ENCODE results near the gene DHCR24.

Gene DHCR24

DNA sequence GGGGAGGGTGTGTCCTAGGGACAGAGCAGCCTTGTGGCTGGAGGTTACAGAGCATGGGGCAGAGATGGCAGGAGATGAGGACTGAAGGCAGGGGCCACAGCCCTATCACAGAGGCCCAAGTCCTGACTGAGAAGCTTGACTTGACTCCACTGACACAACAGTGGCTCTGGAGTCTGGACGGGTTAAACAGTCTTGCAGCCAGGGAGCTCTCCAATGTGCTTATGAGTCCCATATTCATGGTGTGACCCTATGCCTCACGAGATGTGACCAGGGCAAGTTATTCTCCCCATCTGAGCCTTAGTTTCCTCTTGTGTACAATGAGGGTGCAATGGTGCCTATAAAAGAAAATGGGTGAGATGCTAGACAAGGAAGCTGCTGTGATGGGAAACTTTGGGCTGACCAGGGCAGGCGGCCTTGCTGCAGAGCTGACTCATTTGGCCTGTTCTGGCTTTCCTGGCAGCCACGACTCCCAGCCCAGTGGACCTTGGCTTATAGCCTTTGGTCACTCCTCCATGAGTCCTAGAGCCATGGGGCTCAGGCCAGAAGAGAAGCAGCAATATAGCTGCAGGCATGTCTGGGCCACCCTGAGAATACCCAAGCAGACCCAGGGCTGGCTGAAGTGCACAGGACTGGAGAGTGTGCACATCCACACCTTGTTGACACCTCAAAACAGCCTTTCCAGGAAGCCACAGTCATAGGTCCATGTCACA lies 83.1 kb downstream of the DHCR24 start:
- peak; percentile 77 for FAIRE-seq
- peak; percentile 67 for DNase-seq (ENCODE audit: low spot score)

DNA sequence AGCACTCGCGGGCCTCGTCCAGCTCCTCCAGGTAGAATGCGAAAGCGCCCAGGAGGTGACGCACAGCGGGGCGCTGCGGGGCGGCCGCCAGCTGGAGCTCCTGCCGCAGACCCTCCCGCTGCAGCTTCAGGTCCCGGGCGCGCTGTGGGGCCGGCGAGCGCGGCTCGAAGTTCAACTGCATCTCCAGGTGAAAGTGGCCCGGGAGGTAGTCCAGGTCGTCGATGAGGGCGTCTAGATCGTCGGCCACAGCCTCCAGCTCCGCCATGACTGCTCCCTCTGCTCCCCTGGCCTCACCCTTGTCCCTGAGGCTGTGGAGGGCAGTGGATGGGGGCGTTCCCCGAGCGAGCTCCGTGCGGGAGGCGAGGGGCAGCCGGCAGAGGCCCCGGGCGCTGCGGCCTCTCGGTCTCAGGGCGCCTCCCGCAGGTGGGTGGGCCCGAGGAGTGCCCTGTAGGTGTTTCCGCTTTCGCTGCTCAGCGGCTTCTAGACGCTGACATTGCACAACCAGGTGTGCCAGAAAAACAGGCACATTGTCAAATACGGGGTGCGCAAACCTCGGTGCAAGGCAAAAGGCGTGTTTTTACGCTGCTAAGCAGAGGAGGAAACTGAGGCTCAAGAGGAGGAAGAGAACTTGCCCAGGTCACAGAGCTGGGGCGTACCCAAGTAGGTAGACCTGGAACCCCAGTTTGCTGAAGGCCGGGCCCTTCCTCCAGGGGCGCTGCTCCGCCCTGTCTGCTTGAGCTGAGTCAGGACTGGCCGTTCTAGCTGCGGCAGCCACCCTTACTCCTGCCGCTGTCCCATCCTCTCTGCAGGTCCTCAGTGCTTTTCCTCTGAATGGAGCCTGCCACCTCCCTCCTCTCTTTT lies 85.9 kb downstream of the DHCR24 start, which contains the start of gene TTC22:
TSS of gene TTC22 (minus strand) at position 425 of the 861 bp plus-strand sequence. CDS start at position 265, 160 bp downstream.
- FAIRE-seq (no peak), DNase-seq (ENCODE audit: low spot score) (no peak)

DNA sequence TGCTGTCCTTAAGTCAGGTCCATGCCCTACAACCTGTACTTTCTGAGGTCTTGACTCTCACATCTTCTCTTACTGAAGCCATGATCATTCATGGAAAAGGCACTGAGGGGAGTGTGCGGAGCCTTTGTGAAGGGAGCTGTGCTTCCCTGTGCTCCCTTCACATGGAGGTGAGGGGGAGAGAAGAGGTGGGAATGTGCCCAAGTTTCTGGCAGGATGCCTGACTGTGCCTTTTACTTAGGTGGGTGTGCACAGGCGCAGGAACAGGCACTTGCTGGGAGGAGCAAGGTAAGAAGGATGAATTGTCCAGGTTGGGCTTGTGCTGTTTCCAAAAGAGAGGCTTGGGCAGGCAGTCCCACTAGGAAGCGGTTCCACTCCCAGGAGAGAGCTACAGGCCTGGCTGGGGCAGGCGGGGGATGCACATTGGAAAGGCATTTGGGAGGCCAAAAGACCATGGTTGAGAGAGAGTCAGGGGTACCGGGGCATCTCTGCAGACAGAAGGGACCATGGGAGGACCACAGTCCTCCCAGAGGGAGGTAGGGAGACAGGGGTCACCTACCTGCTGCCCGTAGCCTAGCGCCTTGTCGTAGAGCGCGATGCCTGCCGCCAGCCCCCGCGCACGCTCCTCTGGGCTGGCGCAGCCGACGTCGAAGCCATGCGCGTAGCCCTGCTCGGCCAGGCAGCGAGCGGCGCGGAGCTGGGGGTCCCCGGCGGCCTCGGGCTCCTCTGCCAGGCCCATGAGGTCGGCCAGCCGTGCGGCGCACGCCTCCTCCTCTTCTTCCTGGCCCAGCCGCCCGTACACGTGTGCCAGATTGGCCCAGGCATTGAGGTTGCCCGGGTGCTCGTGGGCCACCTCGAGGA lies 86.7 kb downstream of the DHCR24 start:
- no peak for FAIRE-seq
- DNase-seq (ENCODE audit: low spot score) = no peak

Data from RCC 7860 (cell line).